GM20000 (cell line): ENCODE measurements around the gene POU6F2.

Experiments
- DNase-seq: peaks from one replicate; pipeline ENCODE4 v3.0.0; 2012; ENCODE audit warnings: low spot score
- CTCF ChIP-seq: IDR thresholded peaks from 2 replicates; pipeline ENCODE4 v1.5.1; 2012; ENCODE audit warnings: mild to moderate bottlenecking, control low read depth; ENCODE audit errors: extremely low read depth, missing control alignments

POU6F2 gene

GRCh38 chr7:38953227-38953626, 24.5 kb upstream of the POU6F2 start:
- no peak for TF ChIP-seq CTCF
- no peak for DNase-seq

GRCh38 chr7:38953971-38954370, 23.7 kb upstream of the POU6F2 start:
- DNase-seq, result no peak
- no peak for TF ChIP-seq CTCF

GRCh38 chr7:38955892-38956291, 21.8 kb upstream of the POU6F2 start:
- no peak for TF ChIP-seq CTCF
- no peak for DNase-seq

- DNase-seq, result no peak
- TF ChIP-seq CTCF, result no peak
These were observed 15.7 kb upstream of the POU6F2 start for GRCh38 chr7:38962028-38962427.

GRCh38 chr7:38964921-38965320, 12.8 kb upstream of the POU6F2 start:
- TF ChIP-seq CTCF, result no peak
- no peak for DNase-seq

GRCh38 chr7:38973760-38974159, 3.9 kb upstream of the POU6F2 start:
- no peak for DNase-seq
- no peak for TF ChIP-seq CTCF

- TF ChIP-seq CTCF, result no peak
- no peak for DNase-seq
These were observed 1.7 kb upstream of the POU6F2 start for GRCh38 chr7:38975944-38976392.
